ENCODE results near the gene ACBD6.

The ACBD6 gene

DNA sequence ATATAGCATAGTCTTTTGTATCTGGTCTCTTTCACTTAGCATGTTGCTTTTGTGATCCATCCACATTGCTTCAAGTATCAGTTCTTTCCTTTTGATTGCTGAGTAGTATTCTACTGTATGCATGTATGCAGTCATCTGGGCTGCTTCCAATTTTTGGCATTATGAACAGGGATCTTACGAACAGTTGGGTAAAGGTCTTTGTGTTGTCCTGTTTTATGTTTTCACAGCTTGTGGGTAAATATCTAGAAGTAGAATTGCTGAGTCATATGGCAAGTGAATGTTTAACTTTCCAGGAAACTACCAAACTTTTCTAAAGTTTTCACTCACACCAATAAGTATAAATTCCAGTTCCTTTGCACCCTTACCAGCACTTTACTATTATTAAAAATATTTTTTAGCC, 211.4 kb downstream of the ACBD6 start:
- H3K9me3 ChIP-seq (ENCODE audit: control insufficient read depth, insufficient read depth, low read length), result no peaks in the 10 kb centered on the region
- H3K4me1 ChIP-seq (ENCODE audit: control insufficient read depth, insufficient read depth, low read length), result no peaks in the 10 kb centered on the region
- no peak overlapping the region for H3K9ac ChIP-seq (ENCODE audit: low read depth, low read length)
- H3K36me3 ChIP-seq (ENCODE audit: control insufficient read depth, insufficient read depth, low read length), result peaks cover 8% of the 10 kb centered on the region
- no peak overlapping the region for H3K4me3 ChIP-seq (ENCODE audit: low read depth, low read length)
- no peak overlapping the region for H3K27ac ChIP-seq (ENCODE audit: low read depth, low read length)
- no peaks in the 10 kb centered on the region for H3K27me3 ChIP-seq (ENCODE audit: control insufficient read depth, insufficient read depth, low read length)

DNA sequence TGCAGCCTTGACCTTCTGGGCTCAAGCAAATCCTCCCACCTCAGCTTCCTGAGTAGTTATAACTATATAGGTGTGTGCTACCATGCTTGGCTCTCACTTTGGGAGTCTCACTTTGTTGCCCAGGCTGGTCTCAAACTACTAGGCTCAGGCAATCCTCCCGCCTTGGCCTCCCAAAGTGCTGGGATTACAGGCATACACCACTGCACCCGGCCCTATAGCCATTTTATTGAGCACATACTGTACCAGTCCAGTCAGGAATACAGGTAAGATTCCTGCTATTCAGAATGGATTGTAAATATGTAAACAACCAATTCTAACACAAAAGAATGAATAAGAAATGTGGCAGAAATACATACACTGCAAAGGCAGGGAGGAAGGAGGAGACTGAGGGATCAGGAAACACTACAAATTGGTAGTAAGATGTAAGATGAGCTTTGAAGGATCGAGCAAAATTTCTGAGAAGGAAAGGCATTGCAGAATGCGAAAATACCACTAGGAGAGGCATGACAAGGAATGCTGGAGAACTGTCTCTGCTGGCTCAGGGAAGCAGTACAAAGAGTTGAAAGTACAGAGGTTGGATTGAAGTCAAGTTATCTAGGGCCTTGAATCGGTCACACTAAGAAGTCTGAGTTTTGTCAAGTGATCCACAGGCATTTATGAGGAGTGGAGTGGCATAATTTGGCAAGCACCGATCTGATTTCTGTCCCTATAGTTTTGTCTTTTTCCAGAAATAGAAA, 211.9 kb downstream of the ACBD6 start:
- Histone ChIP-seq H3K27me3 (ENCODE audit: control insufficient read depth, insufficient read depth, low read length) (no peaks in the 10 kb centered on the region), H3K9me3 (ENCODE audit: control insufficient read depth, insufficient read depth, low read length) (no peaks in the 10 kb centered on the region), H3K9ac (ENCODE audit: low read depth, low read length) (no peak overlapping the region), H3K36me3 (ENCODE audit: control insufficient read depth, insufficient read depth, low read length) (peaks cover 8% of the 10 kb centered on the region), H3K27ac (ENCODE audit: low read depth, low read length) (no peak overlapping the region), H3K4me3 (ENCODE audit: low read depth, low read length) (no peak overlapping the region), H3K4me1 (ENCODE audit: control insufficient read depth, insufficient read depth, low read length) (no peaks in the 10 kb centered on the region)

GRCh38 chr1:180288940-180289339, 213.4 kb downstream of the ACBD6 start:
- no peak overlapping the region for H3K27ac ChIP-seq (ENCODE audit: low read depth, low read length)
- H3K9ac ChIP-seq (ENCODE audit: low read depth, low read length), result no peak overlapping the region
- H3K9me3 ChIP-seq (ENCODE audit: control insufficient read depth, insufficient read depth, low read length), result no peaks in the 10 kb centered on the region

DNA sequence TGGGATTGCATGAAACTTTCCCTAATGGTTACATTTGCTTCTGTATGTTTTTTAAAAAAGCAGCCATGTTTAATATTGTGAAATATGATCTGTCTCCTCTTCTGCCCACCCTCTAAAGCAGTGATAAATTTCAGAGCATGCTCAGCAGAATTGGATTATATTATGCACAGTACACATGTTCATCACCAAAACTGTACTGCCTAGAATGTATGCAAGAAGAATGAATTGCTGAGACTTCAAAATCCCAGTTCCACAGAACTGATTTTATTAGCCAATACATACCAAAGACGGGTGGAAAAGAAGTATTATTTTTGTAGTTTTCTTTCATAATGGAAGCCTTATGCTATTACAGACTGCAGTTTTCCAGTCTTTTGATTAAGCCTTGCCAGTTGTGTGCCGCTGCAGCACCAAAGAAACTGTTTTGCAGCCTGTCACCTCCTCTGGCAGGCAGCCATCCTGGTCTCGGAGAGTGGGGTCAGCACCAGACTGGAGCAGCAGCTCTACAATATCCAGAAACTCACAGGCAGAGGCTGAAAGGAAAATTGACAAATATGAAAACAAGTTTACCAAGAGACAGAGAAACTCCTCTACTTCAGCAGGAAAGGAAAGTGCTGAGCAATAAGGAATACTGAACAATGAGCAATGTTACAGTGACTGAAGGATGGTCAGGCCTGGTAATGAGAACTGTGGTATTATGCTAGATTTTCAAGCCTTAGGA, 214.2 kb downstream of the ACBD6 start:
- Histone ChIP-seq H3K9ac (ENCODE audit: low read depth, low read length) (no peak overlapping the region), H3K9me3 (ENCODE audit: control insufficient read depth, insufficient read depth, low read length) (no peaks in the 10 kb centered on the region), H3K4me1 (ENCODE audit: control insufficient read depth, insufficient read depth, low read length) (no peaks in the 10 kb centered on the region), H3K27me3 (ENCODE audit: control insufficient read depth, insufficient read depth, low read length) (no peaks in the 10 kb centered on the region), H3K27ac (ENCODE audit: low read depth, low read length) (no peak overlapping the region), H3K4me3 (ENCODE audit: low read depth, low read length) (no peak overlapping the region), H3K36me3 (ENCODE audit: control insufficient read depth, insufficient read depth, low read length) (peaks cover 8% of the 10 kb centered on the region)

More at GRCh38 chr1:180288940-180289339, 213.4 kb downstream of the ACBD6 start:
- Histone ChIP-seq H3K36me3 (ENCODE audit: control insufficient read depth, insufficient read depth, low read length) (peaks cover 8% of the 10 kb centered on the region), H3K27me3 (ENCODE audit: control insufficient read depth, insufficient read depth, low read length) (no peaks in the 10 kb centered on the region), H3K4me3 (ENCODE audit: low read depth, low read length) (no peak overlapping the region), H3K4me1 (ENCODE audit: control insufficient read depth, insufficient read depth, low read length) (no peaks in the 10 kb centered on the region)

- Histone ChIP-seq H3K36me3 (ENCODE audit: control insufficient read depth, insufficient read depth, low read length) (peaks cover 8% of the 10 kb centered on the region), H3K27ac (ENCODE audit: low read depth, low read length) (no peak overlapping the region), H3K4me3 (ENCODE audit: low read depth, low read length) (no peak overlapping the region), H3K9ac (ENCODE audit: low read depth, low read length) (no peak overlapping the region), H3K4me1 (ENCODE audit: control insufficient read depth, insufficient read depth, low read length) (no peaks in the 10 kb centered on the region), H3K27me3 (ENCODE audit: control insufficient read depth, insufficient read depth, low read length) (no peaks in the 10 kb centered on the region), H3K9me3 (ENCODE audit: control insufficient read depth, insufficient read depth, low read length) (no peaks in the 10 kb centered on the region)
These were observed 216.0 kb downstream of the ACBD6 start for GRCh38 chr1:180286417-180286816.

- Histone ChIP-seq H3K9me3 (ENCODE audit: control insufficient read depth, insufficient read depth, low read length) (no peaks in the 10 kb centered on the region), H3K4me1 (ENCODE audit: control insufficient read depth, insufficient read depth, low read length) (peaks cover 4% of the 10 kb centered on the region), H3K27me3 (ENCODE audit: control insufficient read depth, insufficient read depth, low read length) (no peaks in the 10 kb centered on the region), H3K9ac (ENCODE audit: low read depth, low read length) (no peak overlapping the region), H3K36me3 (ENCODE audit: control insufficient read depth, insufficient read depth, low read length) (peaks cover 10% of the 10 kb centered on the region), H3K27ac (ENCODE audit: low read depth, low read length) (no peak overlapping the region), H3K4me3 (ENCODE audit: low read depth, low read length) (no peak overlapping the region)
These were observed 219.3 kb downstream of the ACBD6 start for GRCh38 chr1:180283098-180283497.

- Histone ChIP-seq H3K36me3 (ENCODE audit: control insufficient read depth, insufficient read depth, low read length) (peaks cover 8% of the 10 kb centered on the region), H3K4me3 (ENCODE audit: low read depth, low read length) (no peak overlapping the region), H3K27ac (ENCODE audit: low read depth, low read length) (no peak overlapping the region), H3K9ac (ENCODE audit: low read depth, low read length) (no peak overlapping the region), H3K9me3 (ENCODE audit: control insufficient read depth, insufficient read depth, low read length) (no peaks in the 10 kb centered on the region), H3K27me3 (ENCODE audit: control insufficient read depth, insufficient read depth, low read length) (no peaks in the 10 kb centered on the region), H3K4me1 (ENCODE audit: control insufficient read depth, insufficient read depth, low read length) (peaks cover 10% of the 10 kb centered on the region)
These were observed 219.9 kb downstream of the ACBD6 start for GRCh38 chr1:180282401-180283044.

GRCh38 chr1:180281490-180281889, 220.9 kb downstream of the ACBD6 start:
- Histone ChIP-seq H3K9ac (ENCODE audit: low read depth, low read length) (no peak overlapping the region), H3K4me1 (ENCODE audit: control insufficient read depth, insufficient read depth, low read length) (peaks cover 12% of the 10 kb centered on the region), H3K27me3 (ENCODE audit: control insufficient read depth, insufficient read depth, low read length) (no peaks in the 10 kb centered on the region), H3K36me3 (ENCODE audit: control insufficient read depth, insufficient read depth, low read length) (peaks cover 7% of the 10 kb centered on the region; the same call in 1 of the 2 replicates), H3K4me3 (ENCODE audit: low read depth, low read length) (no peak overlapping the region), H3K27ac (ENCODE audit: low read depth, low read length) (no peak overlapping the region), H3K9me3 (ENCODE audit: control insufficient read depth, insufficient read depth, low read length) (0 out of 2 replicates have a peak, but pooled peaks cover under 1% of the 10 kb centered on the region)

GRCh38 chr1:180280617-180281016, 221.8 kb downstream of the ACBD6 start:
- H3K4me1 ChIP-seq (ENCODE audit: control insufficient read depth, insufficient read depth, low read length), result peaks cover 12% of the 10 kb centered on the region

GRCh38 chr1:180279651-180280050, 222.7 kb downstream of the ACBD6 start:
- no peak overlapping the region for H3K9ac ChIP-seq (ENCODE audit: low read depth, low read length)
- H3K4me1 ChIP-seq (ENCODE audit: control insufficient read depth, insufficient read depth, low read length), result peaks cover 12% of the 10 kb centered on the region
- no peak overlapping the region for H3K4me3 ChIP-seq (ENCODE audit: low read depth, low read length)
- H3K36me3 ChIP-seq (ENCODE audit: control insufficient read depth, insufficient read depth, low read length), result peaks cover 19% of the 10 kb centered on the region
- no peak overlapping the region for H3K27ac ChIP-seq (ENCODE audit: low read depth, low read length)
- H3K9me3 ChIP-seq (ENCODE audit: control insufficient read depth, insufficient read depth, low read length), result peaks cover 7% of the 10 kb centered on the region; the same call in 1 of the 2 replicates
- no peaks in the 10 kb centered on the region for H3K27me3 ChIP-seq (ENCODE audit: control insufficient read depth, insufficient read depth, low read length)

More at GRCh38 chr1:180280617-180281016, 221.8 kb downstream of the ACBD6 start:
- Histone ChIP-seq H3K9me3 (ENCODE audit: control insufficient read depth, insufficient read depth, low read length) (peaks cover 7% of the 10 kb centered on the region; the same call in 1 of the 2 replicates), H3K27ac (ENCODE audit: low read depth, low read length) (no peak overlapping the region), H3K9ac (ENCODE audit: low read depth, low read length) (no peak overlapping the region), H3K4me3 (ENCODE audit: low read depth, low read length) (no peak overlapping the region), H3K27me3 (ENCODE audit: control insufficient read depth, insufficient read depth, low read length) (no peaks in the 10 kb centered on the region), H3K36me3 (ENCODE audit: control insufficient read depth, insufficient read depth, low read length) (peaks cover 11% of the 10 kb centered on the region; the same call in 1 of the 2 replicates)

All from HUES48 (cell line).